ENCODE results near the gene LCN1.

The LCN1 gene

DNA sequence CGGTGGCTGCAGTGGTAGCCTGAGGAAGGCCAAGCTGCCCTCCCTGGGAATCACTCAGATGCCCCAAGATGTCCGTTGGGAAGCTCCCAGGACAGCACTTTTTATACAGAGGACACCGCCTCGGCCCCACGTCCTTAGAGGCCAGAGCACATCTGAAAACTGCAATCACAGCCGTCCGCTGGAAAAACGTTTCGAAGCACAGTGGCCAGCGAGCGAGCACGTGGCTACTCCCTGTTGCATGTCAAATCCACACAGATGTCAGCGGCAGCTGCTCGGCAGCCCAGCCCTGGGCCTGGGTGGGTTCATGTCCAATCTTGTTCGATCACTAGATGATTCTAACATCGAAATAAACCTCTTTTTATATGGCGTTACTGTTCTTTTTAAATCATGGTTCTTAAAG is 32.7 kb upstream of the LCN1 start:
- DNase-seq (ENCODE audit: low spot score): no peak

DNA sequence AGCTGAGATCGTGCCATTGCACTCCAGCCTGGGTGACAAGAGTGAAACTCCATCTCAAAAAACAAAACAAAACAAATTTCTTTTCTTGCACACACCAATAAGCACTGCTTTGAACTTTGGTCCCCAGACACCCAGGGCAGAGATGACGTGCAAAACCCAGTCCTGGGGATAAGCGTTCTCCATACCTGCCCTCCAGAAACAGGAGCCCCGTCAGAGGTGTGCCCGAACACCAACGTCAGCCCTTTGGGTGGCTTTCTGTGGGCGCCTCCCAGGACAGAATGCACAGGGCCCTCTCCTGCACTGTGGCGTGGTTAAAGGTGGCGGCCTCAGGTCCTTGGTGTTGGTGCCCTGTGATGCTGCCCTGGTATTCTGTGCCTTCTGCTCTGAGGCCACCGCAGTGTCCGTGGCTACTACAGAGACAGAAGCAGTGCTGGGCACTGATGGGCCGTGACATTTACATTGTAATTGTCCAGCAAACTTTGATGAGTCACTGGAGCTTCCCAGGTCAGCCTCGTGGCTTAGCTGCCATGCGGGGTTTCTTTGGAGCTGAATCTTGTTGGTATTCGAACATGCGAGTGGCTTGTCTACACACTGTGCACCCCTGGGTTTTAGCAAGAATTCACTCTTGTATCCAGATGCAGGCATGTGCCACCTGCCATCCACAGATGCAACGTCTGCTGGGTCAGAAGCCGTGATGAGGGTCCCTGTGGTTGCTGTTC is 31.9 kb upstream of the LCN1 start:
- DNase-seq (ENCODE audit: low spot score): no peak

DNA sequence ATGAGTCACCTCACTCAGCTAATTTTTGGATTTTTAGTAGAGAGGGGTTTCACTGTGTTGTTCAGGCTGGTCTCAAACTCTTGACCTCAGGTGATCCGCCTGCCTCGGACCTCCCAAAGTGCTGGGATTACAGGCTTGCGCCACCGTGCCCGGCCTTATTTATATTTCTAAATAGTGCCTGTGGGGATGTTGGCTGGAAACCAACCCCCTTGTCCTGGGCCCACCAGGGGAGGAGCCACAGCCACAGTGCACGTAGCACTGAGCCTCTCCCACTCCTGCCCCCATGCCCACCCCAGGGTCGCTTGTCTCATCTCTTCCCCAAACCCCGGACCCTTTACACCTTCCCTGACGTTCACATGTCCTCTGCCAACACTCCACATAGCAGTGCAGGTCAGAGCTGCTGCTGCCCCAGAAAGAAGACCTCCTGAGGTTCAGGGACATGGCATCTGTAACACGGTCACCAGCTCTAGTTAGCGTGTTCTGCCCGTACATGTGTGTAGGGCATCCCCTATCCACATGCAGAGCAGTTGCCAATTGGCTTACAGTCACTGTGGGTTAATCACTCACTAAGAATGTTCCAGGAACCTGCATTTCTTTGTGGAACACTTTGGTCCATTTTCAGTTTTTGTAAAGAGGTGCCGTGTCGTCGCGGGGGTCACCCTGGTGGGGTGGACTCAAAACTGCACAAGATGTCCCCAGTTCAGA is 30.9 kb upstream of the LCN1 start:
- no peak for DNase-seq (ENCODE audit: low spot score)

- DNase-seq (ENCODE audit: low spot score): no peak
Observed at GRCh38 chr9:135490980-135491464, 30.2 kb upstream of the LCN1 start.

- DNase-seq (ENCODE audit: low spot score): no peak
Observed at GRCh38 chr9:135491764-135492163, 29.5 kb upstream of the LCN1 start.

- no peak for DNase-seq (ENCODE audit: low spot score)
Observed at GRCh38 chr9:135492886-135493669, 28.2 kb upstream of the LCN1 start.

GRCh38 chr9:135494791-135495559 is 26.3 kb upstream of the LCN1 start:
- no peak for DNase-seq (ENCODE audit: low spot score)

DNA sequence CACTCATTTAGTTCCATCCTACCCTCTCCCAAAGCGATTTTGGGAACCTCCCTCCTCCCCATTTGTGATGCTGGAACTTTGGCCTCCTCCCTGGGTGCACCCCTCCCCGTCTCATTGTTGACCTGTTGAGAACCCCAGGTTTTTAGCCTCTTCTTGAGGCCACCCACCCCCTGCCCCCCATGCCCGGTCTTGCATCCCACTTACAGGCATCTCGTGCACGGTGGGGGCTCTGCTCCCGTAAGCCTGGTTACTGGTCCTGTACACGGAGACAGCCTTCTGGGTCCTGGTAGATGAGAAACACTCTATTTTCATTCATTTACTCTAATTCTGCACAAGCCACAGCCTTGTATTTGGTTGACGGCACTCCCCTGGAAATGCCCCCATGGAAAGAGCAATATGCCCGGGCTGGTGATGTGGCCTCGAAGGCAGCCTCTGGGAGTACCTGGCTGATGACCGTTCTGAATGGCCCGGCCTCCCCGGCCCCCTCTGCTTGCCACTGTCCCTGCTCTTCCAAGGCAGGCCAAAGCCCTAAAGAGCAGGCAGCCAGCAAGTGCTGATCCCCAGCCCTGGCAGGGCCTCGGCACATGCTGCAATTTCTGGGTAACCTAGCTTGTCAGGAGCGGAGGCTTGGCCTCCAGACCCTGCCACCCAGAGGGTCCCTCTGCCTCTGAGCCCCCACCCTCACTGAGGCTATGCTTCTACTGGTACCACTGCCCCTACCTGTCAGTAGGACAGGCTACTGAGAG is 22.7 kb upstream of the LCN1 start:
- no peak for DNase-seq (ENCODE audit: low spot score)

DNA sequence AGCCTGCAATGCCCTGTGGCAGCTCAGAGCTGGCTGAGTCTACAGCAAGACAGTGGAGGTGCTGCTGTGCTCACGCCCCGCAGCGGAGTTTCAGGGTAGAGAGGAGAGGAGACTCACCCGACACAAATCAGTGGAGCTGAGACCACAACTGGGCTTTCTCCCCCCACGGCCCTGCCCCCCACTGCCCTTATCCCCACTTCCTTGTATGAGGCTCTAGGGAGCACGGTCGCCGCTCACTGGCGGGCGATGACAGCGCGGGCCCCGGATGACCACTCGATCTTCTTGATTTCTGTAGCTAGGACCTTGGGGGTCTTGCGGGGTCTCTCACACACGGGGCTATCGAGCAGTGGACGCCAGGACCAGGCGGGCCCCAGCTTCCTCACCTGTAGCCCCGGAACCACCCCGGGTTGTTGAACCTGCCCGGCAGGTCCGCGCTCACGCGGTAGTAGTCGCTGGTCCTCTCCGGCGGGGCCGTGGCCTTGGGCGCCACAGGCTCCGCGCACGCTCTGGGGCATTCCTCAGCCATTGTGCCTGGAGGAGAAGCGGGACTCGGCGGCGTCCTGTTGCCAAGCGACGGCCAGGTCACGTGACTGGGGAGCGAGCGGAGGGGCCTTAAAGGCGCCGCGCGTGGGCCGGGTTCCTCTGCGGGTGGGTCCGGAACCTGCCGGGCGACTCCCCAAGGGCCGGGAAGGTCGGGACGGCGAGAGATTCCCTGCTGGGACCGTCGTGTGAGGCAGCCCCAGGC is 21.7 kb upstream of the LCN1 start:
- DNase-seq (ENCODE audit: low spot score): peak; percentile 85

DNA sequence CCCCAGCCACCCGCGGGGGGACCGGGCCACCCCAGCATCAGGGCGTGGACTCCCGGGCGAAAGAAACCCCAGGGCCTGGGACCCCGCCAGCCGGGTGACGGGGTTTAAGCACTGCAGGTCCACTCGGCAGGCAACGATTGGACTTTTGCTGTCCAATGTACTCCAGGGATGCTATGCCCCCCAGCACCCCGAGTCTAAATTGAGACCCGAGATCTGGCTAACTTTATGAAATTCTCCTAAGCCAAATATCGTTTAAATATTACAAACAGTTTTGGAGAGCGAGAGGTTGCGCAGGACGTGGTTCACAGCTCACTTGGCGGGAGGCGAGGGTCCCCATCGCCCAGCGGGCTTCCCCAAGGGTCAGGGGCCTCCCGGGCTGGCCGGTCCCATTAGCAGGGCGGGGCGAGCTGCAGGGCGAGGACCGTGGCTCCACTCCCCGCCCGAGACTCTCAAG is 21.1 kb upstream of the LCN1 start:
- DNase-seq (ENCODE audit: low spot score): no peak

DNA sequence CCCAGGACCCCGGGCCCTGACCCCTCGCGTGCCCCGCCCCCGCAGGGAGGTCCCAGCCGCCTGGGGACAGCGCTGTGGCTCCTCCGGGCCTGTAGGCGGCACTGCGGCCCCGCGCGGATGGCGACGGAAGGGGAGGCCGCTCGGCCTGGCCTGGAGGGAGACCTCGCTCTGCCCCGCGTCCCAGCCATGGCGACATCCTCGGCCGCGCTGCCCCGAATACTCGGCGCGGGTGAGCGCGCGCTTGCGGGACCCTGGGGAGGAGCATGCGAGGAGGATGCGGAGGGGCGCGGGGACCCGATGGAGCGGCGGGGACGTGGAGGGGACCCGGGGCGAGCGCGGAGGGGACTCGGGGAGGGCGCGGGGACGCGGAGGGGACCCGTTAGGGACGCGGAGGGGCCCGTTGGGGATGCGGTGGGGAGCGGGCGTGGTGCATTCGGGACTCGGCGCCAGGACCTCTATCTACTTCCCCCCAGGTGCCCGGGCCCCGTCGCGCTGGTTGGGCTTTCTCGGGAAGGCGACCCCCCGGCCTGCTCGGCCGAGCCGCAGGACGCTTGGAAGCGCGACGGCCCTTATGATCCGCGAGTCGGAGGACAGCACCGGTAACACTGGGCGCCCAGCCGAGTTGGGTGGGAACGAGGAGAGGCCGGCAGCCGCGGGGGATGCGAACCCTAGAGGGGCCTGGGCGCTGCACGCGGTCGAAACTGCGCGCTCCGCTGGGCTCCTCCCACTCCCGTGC is 20.5 kb upstream of the LCN1 start, which contains the start of gene MRPS2:
Gene MRPS2 (plus strand): TSS at position 158 of the 736 bp plus-strand sequence. CDS start 29 bp downstream, at position 187.
- DNase-seq (ENCODE audit: low spot score): peak; percentile 88

DNA sequence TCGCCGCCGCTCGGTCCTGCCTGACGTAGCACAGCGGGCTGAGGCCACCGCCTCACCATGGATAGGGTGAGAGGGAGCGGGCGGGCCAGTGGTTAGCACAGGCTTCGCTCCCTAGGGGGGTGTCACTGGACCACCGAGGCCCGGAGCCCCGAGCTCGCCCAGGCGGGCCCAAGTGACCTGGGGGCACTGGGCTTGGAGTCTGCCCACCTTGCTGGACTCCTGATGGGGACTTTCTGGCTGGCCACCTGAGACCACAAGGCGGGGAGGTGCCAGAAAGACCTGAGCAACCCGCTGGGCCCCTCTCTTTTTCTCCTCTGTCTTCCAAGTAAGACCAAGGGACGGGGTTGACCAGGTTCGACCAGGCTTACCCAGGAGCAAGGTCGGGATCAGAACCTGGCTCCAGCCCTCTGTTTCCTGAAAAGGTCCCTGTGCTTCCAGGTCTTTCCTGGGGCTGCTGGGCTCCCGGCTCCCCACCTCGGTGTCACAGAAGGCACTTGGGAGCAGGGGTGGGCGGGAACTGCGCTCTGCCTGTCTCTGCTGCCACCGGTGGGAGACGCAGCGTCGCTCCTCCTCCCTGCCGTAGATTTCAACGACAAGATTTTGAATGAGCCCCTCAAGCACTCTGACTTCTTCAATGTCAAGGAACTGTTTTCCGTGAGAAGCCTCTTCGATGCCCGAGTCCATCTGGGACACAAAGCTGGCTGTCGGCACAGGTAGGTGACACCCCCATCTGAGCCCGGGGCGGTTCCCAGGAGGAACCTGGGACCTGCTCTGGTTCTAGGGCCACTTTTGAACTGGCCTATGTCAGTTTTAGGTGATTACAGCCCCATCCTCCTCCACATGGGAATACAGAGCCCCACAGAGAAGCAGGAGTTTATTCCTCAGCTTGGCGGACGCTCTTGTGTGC is 19.7 kb upstream of the LCN1 start:
- DNase-seq (ENCODE audit: low spot score): peak; percentile 45

DNA sequence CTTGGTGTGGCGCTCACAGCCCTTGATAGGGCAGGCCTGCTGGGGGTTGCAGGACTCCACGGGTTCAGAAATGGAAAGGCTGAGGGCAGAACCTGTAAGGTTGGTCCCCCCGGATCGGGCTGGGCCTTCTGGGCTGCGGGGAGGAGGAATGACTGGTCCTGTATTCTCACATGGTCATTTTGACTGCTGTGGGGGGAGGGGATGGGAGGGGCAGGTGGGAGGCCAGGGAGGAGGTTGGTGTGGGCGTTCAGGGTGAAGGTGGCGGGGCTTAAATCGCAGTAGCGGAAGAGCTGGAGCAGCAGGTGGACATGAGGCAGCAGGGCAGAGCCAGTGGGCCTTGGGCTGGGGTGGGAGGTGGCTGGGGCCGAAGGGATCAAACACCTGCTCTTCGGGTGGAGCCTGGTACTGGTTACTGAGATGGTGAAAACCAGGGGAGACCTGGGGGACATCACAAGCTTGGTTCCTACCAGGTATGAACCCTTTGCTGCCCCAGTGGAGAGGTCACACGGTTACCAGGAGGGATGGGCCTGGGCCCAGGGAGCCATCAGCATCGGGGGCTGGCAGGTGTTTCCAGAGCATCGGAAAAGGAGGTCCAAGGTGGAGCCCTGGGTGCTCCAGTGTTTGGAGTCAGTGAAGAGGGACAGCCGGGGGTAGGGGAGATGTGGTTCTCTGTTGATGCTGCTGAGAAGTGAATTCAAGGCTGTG is 18.9 kb upstream of the LCN1 start:
- no peak for DNase-seq (ENCODE audit: low spot score)

GRCh38 chr9:135502873-135503321 is 18.3 kb upstream of the LCN1 start:
- DNase-seq (ENCODE audit: low spot score): no peak

DNA sequence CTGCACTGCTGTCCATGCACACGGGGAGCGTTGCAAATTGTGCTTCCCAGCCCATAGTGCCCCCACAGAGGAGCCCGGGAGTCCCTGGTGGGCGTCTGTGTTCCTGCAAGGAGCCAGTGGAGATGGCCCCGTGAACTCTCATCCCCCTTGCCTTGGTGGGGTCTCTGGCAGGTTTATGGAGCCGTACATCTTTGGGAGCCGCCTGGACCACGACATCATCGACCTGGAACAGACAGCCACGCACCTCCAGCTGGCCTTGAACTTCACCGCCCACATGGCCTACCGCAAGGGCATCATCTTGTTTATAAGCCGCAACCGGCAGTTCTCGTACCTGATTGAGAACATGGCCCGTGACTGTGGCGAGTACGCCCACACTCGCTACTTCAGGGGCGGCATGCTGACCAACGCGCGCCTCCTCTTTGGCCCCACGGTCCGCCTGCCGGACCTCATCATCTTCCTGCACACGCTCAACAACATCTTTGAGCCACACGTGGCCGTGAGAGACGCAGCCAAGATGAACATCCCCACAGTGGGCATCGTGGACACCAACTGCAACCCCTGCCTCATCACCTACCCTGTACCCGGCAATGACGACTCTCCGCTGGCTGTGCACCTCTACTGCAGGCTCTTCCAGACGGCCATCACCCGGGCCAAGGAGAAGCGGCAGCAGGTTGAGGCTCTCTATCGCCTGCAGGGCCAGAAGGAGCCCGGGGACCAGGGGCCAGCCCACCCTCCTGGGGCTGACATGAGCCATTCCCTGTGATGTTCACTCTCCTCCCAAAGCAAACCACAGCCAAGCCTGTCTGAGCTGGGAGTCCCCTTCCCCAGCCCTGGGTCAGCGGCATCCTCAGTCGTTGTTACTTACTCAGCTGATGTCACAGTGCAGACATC is 17.6 kb upstream of the LCN1 start:
- DNase-seq (ENCODE audit: low spot score): no peak

Measured in COLO829 (cell line).